B cell (primary cell): ENCODE results near the gene FBXL20. TPM values are rescaled to one million over a fixed set of nuclear protein-coding genes. Genes with fewer than 3 reads are reported as not detected.

Experiments
- ATAC-seq: fragments of 200-7000 bp; cut with Tn5 transposase; one replicate; pipeline ENCODE4 v1.10.0; 2021; ENCODE audit warnings: low read depth, mild to moderate bottlenecking, moderate number of reproducible peaks, moderate library complexity
- CTCF ChIA-PET: fragments of 350-600 bp; sonication (Branson Sonifier 250); formaldehyde crosslinking; loops from one replicate; lab custom pipeline; 2021; ENCODE audit warnings: antibody characterized with exemption, inconsistent platforms; lab: Charles Lee
- POLR2A ChIA-PET: fragments of 350-600 bp; sonication (Branson Sonifier 250); formaldehyde crosslinking; loops from one replicate; lab custom pipeline; 2021; ENCODE audit warnings: antibody characterized with exemption; lab: Charles Lee
- DNase-seq: peaks from one replicate; pipeline ENCODE4 v3.0.0; 2013
- H2AFZ ChIP-seq: 2 replicates; pipeline ENCODE4 v1.6.1; 2012; ENCODE audit warnings: mild to moderate bottlenecking, low read depth, low read length; ENCODE audit not compliant: insufficient read depth, poor library complexity, severe bottlenecking
- H3K27ac ChIP-seq, 2 donors: 1 replicate in 1 of 2; 2 replicates in 1 of 2; pipeline ENCODE4 v1.5.1; 2012 to 2013; ENCODE audit warnings: low read length in 2 of 2, mild to moderate bottlenecking in 2 of 2, moderate library complexity in 1 of 2
- H3K27me3 ChIP-seq, 4 experiments: fragments of 200-600 bp in 1 of 4; sonication (generic) in 1 of 4; replicated peaks in 1 of 4; 1 replicate in 2 of 4; 2 replicates in 2 of 4; pipeline versions ENCODE4 v1.6.1 to v1.7.0; 2013 to 2016; ENCODE audit warnings: low read length in 3 of 4, mild to moderate bottlenecking in 2 of 4, mixed read lengths in 1 of 4, moderate library complexity in 1 of 4; ENCODE audit not compliant: insufficient read depth in 4 of 4, control insufficient read depth in 3 of 4; ENCODE audit errors: control extremely low read depth in 1 of 4
- H3K36me3 ChIP-seq, 2 experiments: replicated peaks in 1 of 2; 1 replicate in 1 of 2; 2 replicates in 1 of 2; pipeline versions ENCODE4 v1.6.1 to v1.7.1; 2013; ENCODE audit warnings: low read length in 1 of 2; ENCODE audit not compliant: insufficient read depth in 2 of 2, control insufficient read depth in 1 of 2; ENCODE audit errors: control extremely low read depth in 1 of 2, extremely low read depth in 1 of 2
- H3K4me1 ChIP-seq, 2 donors: fragments of 200-600 bp in 1 of 2; sonication (generic) in 1 of 2; 1 replicate in 1 of 2; 2 replicates in 1 of 2; pipeline versions ENCODE4 v1.5.1 to v1.6.1; 2013 to 2017; ENCODE audit warnings: low read length in 2 of 2; ENCODE audit not compliant: control insufficient read depth in 2 of 2, insufficient read depth in 2 of 2
- H3K4me2 ChIP-seq: replicated peaks from 2 replicates; pipeline ENCODE3; 2012; ENCODE audit warnings: mild to moderate bottlenecking, low read depth, low read length; ENCODE audit not compliant: poor library complexity, severe bottlenecking
- H3K4me3 ChIP-seq, 5 experiments: fragments of 200-600 bp in 1 of 5; sonication (generic) in 1 of 5; 1 replicate in 3 of 5; 2 replicates in 2 of 5; pipeline versions ENCODE4 v1.5.1 to v1.7.0; 2011 to 2016; ENCODE audit warnings: low read length in 4 of 5, mild to moderate bottlenecking in 4 of 5, low read depth in 2 of 5, control low read depth in 1 of 5, moderate library complexity in 1 of 5; ENCODE audit not compliant: insufficient read depth in 1 of 5; ENCODE audit errors: control extremely low read depth in 1 of 5, extremely low read depth in 1 of 5
- H3K79me2 ChIP-seq: fragments of 200-600 bp; sonication (generic); one replicate; pipeline ENCODE4 v1.6.0; 2016; ENCODE audit warnings: low read length; ENCODE audit not compliant: control insufficient read depth, insufficient read depth
- H3K9ac ChIP-seq: fragments of 200-600 bp; sonication (generic); 2 replicates; pipeline ENCODE4 v1.6.1; 2017; ENCODE audit warnings: mild to moderate bottlenecking, low read length, moderate library complexity
- H3K9me3 ChIP-seq, 3 donors: one replicate each; pipeline versions ENCODE4 v1.6.1 to v1.7.1; 2013; ENCODE audit warnings: low read length in 2 of 3; ENCODE audit not compliant: control insufficient read depth in 2 of 3, insufficient read depth in 1 of 3; ENCODE audit errors: control extremely low read depth in 1 of 3
- H4K20me1 ChIP-seq: 2 replicates; pipeline ENCODE4 v1.6.0; 2012; ENCODE audit warnings: mild to moderate bottlenecking, low read length; ENCODE audit not compliant: insufficient read depth, control insufficient read depth, poor library complexity, severe bottlenecking
- H3K27ac Mint-ChIP-seq: one replicate; pipeline ENCODE4 v1.8.0; 2021; ENCODE audit warnings: mixed read lengths
- H3K27me3 Mint-ChIP-seq: one replicate; pipeline ENCODE4 v1.8.0; 2021; ENCODE audit warnings: mixed read lengths
- H3K4me1 Mint-ChIP-seq: one replicate; pipeline ENCODE4 v1.8.0; 2021; ENCODE audit warnings: mixed read lengths
- H3K4me3 Mint-ChIP-seq: one replicate; pipeline ENCODE4 v1.8.0; 2021; ENCODE audit warnings: mixed read lengths
- H3K9me3 Mint-ChIP-seq: one replicate; pipeline ENCODE4 v1.8.0; 2022; ENCODE audit warnings: mixed read lengths; ENCODE audit not compliant: insufficient read depth
- EZH2 ChIP-seq: IDR thresholded peaks from 2 replicates; pipeline ENCODE4 v1.6.1; 2012; ENCODE audit warnings: borderline replicate concordance, low read depth, mild to moderate bottlenecking, moderate library complexity, low read length; ENCODE audit not compliant: insufficient read depth, poor library complexity, severe bottlenecking
- WGBS: methylation state at CpG from one replicate; pipeline ENCODE4 v1.1.5; 2013; ENCODE audit warnings: missing lambda C conversion rate; ENCODE audit not compliant: insufficient coverage; 5-methylcytosine and 5-hydroxymethylcytosine counted together
- intact Hi-C: fragments of 100-400 bp; cut with micrococcal nuclease; formaldehyde crosslinking; loops from one replicate; pipeline ENCODE4 v1.10.0; 2022
- polyA plus RNA-seq: library from polyadenylated mRNA; depleted of rRNA; stranded (reverse); fragments of >200 nt; gene quantifications from 2 replicates; pipeline ENCODE4 v1.2.3, GENCODE V29; 2012
- total RNA-seq, 2 donors: library from RNA; stranded (reverse); fragments of 120-200 nt in 1 of 2; gene quantifications; 1 replicate in 1 of 2; 2 replicates in 1 of 2; pipeline versions ENCODE4 v1.2.3 to v1.2.4, GENCODE V29; 2013 to 2022
- TF ChIP-seq, protein P1 (sequence below): fragments of 200-600 bp; IDR thresholded peaks from one replicate; pipeline ENCODE4 v1.8.0; 2022; ENCODE audit warnings: antibody characterized with exemption, mild to moderate bottlenecking

Gene FBXL20
- total and polyA plus RNA-seq, 2 donors (not counting 1 experiment from before 2014, with no cell fraction given), result 6.1 to 36.2 TPM

DNA sequence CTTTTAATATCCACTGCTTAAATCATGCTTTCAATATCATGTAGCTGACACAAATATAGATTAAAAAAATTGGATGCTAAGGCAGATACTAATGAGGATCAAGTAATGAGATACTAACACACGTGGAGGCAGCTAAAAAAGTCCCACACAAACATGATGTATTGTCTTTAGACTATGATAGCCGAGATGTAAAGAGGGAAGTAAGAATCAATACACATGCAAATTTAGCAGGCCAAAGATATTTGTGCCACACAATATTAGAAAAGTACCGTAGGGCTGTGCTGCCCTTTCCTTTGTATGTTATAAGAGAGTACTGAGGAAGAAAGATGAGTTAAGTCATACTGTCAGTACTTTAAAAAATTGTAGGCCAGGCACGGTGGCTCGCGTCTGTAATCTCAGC lies 124.3 kb downstream of the FBXL20 start:
- H3K9ac ChIP-seq, result no peak overlapping the region
- H4K20me1 ChIP-seq, result no peaks in the 10 kb centered on the region
- H3K27ac ChIP-seq, result peak overlapping the region in 1 of 2 donors; percentile 56
- POLR2A ChIA-PET, result interaction anchor here (0.9 kb wide), 1 partner anchor 184 kb away, joined by 5 read pairs; the partner anchor contains the start of gene CDK12
- whole genome bisulfite sequencing, result 69% methylated on average over 4 of the region's 6 CpGs
- DNase-seq (peak; percentile 48), ATAC-seq (peak; percentile 45)
- TF ChIP-seq, protein P1, sequence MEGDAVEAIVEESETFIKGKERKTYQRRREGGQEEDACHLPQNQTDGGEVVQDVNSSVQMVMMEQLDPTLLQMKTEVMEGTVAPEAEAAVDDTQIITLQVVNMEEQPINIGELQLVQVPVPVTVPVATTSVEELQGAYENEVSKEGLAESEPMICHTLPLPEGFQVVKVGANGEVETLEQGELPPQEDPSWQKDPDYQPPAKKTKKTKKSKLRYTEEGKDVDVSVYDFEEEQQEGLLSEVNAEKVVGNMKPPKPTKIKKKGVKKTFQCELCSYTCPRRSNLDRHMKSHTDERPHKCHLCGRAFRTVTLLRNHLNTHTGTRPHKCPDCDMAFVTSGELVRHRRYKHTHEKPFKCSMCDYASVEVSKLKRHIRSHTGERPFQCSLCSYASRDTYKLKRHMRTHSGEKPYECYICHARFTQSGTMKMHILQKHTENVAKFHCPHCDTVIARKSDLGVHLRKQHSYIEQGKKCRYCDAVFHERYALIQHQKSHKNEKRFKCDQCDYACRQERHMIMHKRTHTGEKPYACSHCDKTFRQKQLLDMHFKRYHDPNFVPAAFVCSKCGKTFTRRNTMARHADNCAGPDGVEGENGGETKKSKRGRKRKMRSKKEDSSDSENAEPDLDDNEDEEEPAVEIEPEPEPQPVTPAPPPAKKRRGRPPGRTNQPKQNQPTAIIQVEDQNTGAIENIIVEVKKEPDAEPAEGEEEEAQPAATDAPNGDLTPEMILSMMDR, result no peak
- TF ChIP-seq EZH2, result no peak
- no peaks in the 10 kb centered on the region for H3K27me3 ChIP-seq
- Mint-ChIP-seq H3K27me3 (no peaks in the 10 kb centered on the region), H3K4me1 (peaks cover 11% of the 10 kb centered on the region), H3K9me3 (no peaks in the 10 kb centered on the region), H3K4me3 (peak overlapping the region; percentile 8), H3K27ac (no peak overlapping the region)
- H3K4me3 ChIP-seq, result no peak overlapping the region
- peaks cover 9 to 12% of the 10 kb centered on the region in 2 donors for H3K4me1 ChIP-seq
- no peak overlapping the region for H2AFZ ChIP-seq
- H3K4me2 ChIP-seq, result peak overlapping the region; percentile 54
- no peaks in the 10 kb centered on the region for H3K9me3 ChIP-seq
- CTCF ChIA-PET, result no interaction called here
- intact Hi-C loops, result loop anchor here (10.0 kb wide), 1 partner anchor 128 kb away; the partner anchor contains the start of gene FBXL20
- H3K36me3 ChIP-seq, result peaks cover 1 to 20% of the 10 kb centered on the region in 2 experiments
- no peaks in the 10 kb centered on the region for H3K79me2 ChIP-seq

DNA sequence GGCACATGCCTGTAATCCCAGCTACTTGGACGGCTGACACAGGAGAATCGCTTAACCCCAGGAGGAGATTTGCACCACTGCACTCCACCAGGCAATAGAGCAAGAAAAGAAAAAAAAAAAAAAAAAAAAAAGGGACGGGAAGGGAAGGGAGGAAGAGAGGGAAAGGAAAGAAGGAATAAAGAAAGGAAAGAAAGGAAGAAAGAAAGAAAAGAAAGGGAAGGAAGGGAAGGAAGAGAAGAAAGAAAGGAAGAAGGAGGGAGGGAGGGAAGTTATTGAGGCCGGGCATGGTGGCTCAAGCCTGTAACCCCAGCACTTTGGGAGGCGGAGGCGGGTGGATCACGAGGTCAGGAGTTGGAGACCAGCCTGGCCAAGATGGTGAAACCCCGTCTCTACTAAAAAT lies 125.3 kb downstream of the FBXL20 start:
- intact Hi-C loops, result loop anchor here (10.0 kb wide), 1 partner anchor 129 kb away; the partner anchor contains the start of gene FBXL20
- TF ChIP-seq, protein P1, result no peak
- TF ChIP-seq EZH2, result no peak
- no peaks in the 10 kb centered on the region for H3K27me3 Mint-ChIP-seq
- H3K4me1 Mint-ChIP-seq, result peaks cover 11% of the 10 kb centered on the region
- no peaks in the 10 kb centered on the region for H3K27me3 ChIP-seq
- H3K9me3 ChIP-seq, result no peaks in the 10 kb centered on the region
- peaks cover 9 to 12% of the 10 kb centered on the region in 2 donors for H3K4me1 ChIP-seq
- no peak overlapping the region for H3K4me2 ChIP-seq
- H3K36me3 ChIP-seq, result peaks cover 1 to 20% of the 10 kb centered on the region in 2 experiments
- ChIA-PET POLR2A (no interaction called here), CTCF (no interaction called here)
- no peaks in the 10 kb centered on the region for H4K20me1 ChIP-seq
- no peaks in the 10 kb centered on the region for H3K79me2 ChIP-seq
- no peak overlapping the region for H3K9ac ChIP-seq
- DNase-seq (no peak), ATAC-seq (no peak)
- no peak overlapping the region for H2AFZ ChIP-seq
- H3K27ac Mint-ChIP-seq, result no peak overlapping the region
- no peak overlapping the region for H3K27ac ChIP-seq
- no peak overlapping the region for H3K4me3 Mint-ChIP-seq
- H3K4me3 ChIP-seq, result no peak overlapping the region
- no peaks in the 10 kb centered on the region for H3K9me3 Mint-ChIP-seq
- no CpG with 5 or more reads among the region's 8 CpGs for WGBS
